Measurements from ENCODE around the gene HS3ST5. TPM values are rescaled to one million over a fixed set of nuclear protein-coding genes. Genes with fewer than 3 reads are reported as not detected.

The HS3ST5 gene
- total and polyA plus RNA-seq, 2 donors from 2014 or later = 0.09 TPM; not detected in 1

- TF ChIP-seq, protein P1, sequence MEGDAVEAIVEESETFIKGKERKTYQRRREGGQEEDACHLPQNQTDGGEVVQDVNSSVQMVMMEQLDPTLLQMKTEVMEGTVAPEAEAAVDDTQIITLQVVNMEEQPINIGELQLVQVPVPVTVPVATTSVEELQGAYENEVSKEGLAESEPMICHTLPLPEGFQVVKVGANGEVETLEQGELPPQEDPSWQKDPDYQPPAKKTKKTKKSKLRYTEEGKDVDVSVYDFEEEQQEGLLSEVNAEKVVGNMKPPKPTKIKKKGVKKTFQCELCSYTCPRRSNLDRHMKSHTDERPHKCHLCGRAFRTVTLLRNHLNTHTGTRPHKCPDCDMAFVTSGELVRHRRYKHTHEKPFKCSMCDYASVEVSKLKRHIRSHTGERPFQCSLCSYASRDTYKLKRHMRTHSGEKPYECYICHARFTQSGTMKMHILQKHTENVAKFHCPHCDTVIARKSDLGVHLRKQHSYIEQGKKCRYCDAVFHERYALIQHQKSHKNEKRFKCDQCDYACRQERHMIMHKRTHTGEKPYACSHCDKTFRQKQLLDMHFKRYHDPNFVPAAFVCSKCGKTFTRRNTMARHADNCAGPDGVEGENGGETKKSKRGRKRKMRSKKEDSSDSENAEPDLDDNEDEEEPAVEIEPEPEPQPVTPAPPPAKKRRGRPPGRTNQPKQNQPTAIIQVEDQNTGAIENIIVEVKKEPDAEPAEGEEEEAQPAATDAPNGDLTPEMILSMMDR (IDR thresholded peaks at IDR 0.05; ENCODE audit: borderline replicate concordance, extremely low read depth, insufficient read depth) = no peak
- Histone ChIP-seq H3K9me3 (ENCODE audit: control insufficient read depth in 2 of 3, insufficient read depth in 1 of 3, low read length in 3 of 3) (no peaks in the 10 kb centered on the region), H3K36me3 (ENCODE audit: control insufficient read depth in 2 of 3, insufficient read depth in 3 of 3, low read length in 3 of 3) (no peaks in the 10 kb centered on the region), H3K9ac (ENCODE audit: low read length in 3 of 3) (no peak overlapping the region), H3K4me1 (ENCODE audit: control insufficient read depth in 2 of 3, insufficient read depth in 2 of 3, low read depth in 1 of 3, low read length in 3 of 3) (no peaks in the 10 kb centered on the region), H3K27ac (ENCODE audit: low read depth in 2 of 2, low read length in 2 of 2) (no peak overlapping the region), H3K27me3 (ENCODE audit: control insufficient read depth, insufficient read depth, low read length) (no peaks in the 10 kb centered on the region), H3K4me3 (ENCODE audit: low read length in 3 of 3) (no peak overlapping the region)
- FAIRE-seq (no peak), DNase-seq (no peak)
- intact Hi-C loops (cut with DNase I) = no loop called here
Observed at GRCh38 chr6:114247101-114247500, 95.7 kb downstream of the HS3ST5 start.

GRCh38 chr6:114240796-114241195, 102.0 kb downstream of the HS3ST5 start:
- intact Hi-C loops (cut with DNase I) = no loop called here
- no peaks in the 10 kb centered on the region for H3K4me1 ChIP-seq (ENCODE audit: control insufficient read depth in 2 of 3, insufficient read depth in 2 of 3, low read depth in 1 of 3, low read length in 3 of 3)
- H3K9me3 ChIP-seq (ENCODE audit: control insufficient read depth in 2 of 3, insufficient read depth in 1 of 3, low read length in 3 of 3) = no peaks in the 10 kb centered on the region
- FAIRE-seq = no peak
- DNase-seq = no peak
- no peak overlapping the region for H3K27ac ChIP-seq (ENCODE audit: low read depth in 2 of 2, low read length in 2 of 2)
- H3K4me3 ChIP-seq (ENCODE audit: low read length in 3 of 3) = no peak overlapping the region
- TF ChIP-seq, protein P1 (IDR thresholded peaks at IDR 0.05; ENCODE audit: borderline replicate concordance, extremely low read depth, insufficient read depth) = no peak
- H3K36me3 ChIP-seq (ENCODE audit: control insufficient read depth in 2 of 3, insufficient read depth in 3 of 3, low read length in 3 of 3) = no peaks in the 10 kb centered on the region
- H3K27me3 ChIP-seq (ENCODE audit: control insufficient read depth, insufficient read depth, low read length) = no peaks in the 10 kb centered on the region
- no peak overlapping the region for H3K9ac ChIP-seq (ENCODE audit: low read length in 3 of 3)

DNA sequence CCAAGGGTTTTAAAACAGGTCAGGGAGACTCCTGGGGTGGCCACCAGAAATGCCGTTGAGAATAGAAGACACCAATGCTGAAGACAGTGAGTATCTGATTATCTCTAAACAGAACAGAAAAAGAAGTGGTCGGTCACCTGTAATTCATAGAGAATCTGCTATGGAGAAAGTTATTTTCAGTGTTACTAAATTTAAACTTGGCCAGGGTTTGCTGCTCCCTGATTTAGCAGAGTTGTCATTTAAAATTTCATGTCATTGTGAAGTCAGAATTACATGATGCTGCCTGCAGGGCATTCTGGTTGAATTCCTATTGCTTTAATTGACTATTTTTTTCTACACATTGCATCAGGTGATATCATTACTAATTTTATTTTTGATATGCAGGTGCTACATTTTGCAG, 114.1 kb downstream of the HS3ST5 start:
- DNase-seq (no peak), FAIRE-seq (no peak)
- no peaks in the 10 kb centered on the region for H3K36me3 ChIP-seq (ENCODE audit: control insufficient read depth in 2 of 3, insufficient read depth in 3 of 3, low read length in 3 of 3)
- H3K9ac ChIP-seq (ENCODE audit: low read length in 3 of 3) = no peak overlapping the region
- H3K27ac ChIP-seq (ENCODE audit: low read depth in 2 of 2, low read length in 2 of 2) = no peak overlapping the region
- H3K9me3 ChIP-seq (ENCODE audit: control insufficient read depth in 2 of 3, insufficient read depth in 1 of 3, low read length in 3 of 3) = no peaks in the 10 kb centered on the region
- no peaks in the 10 kb centered on the region for H3K27me3 ChIP-seq (ENCODE audit: control insufficient read depth, insufficient read depth, low read length)
- intact Hi-C loops (cut with DNase I) = no loop called here
- no peak overlapping the region for H3K4me3 ChIP-seq (ENCODE audit: low read length in 3 of 3)
- no peaks in the 10 kb centered on the region for H3K4me1 ChIP-seq (ENCODE audit: control insufficient read depth in 2 of 3, insufficient read depth in 2 of 3, low read depth in 1 of 3, low read length in 3 of 3)
- TF ChIP-seq, protein P1 (IDR thresholded peaks at IDR 0.05; ENCODE audit: borderline replicate concordance, extremely low read depth, insufficient read depth) = no peak

GRCh38 chr6:114227944-114228468, 114.8 kb downstream of the HS3ST5 start:
- intact Hi-C loops (cut with DNase I) = no loop called here
- no peak for FAIRE-seq
- Histone ChIP-seq H3K27me3 (ENCODE audit: control insufficient read depth, insufficient read depth, low read length) (no peaks in the 10 kb centered on the region), H3K9me3 (ENCODE audit: control insufficient read depth in 2 of 3, insufficient read depth in 1 of 3, low read length in 3 of 3) (no peaks in the 10 kb centered on the region), H3K27ac (ENCODE audit: low read depth in 2 of 2, low read length in 2 of 2) (no peak overlapping the region), H3K4me3 (ENCODE audit: low read length in 3 of 3) (no peak overlapping the region), H3K36me3 (ENCODE audit: control insufficient read depth in 2 of 3, insufficient read depth in 3 of 3, low read length in 3 of 3) (no peaks in the 10 kb centered on the region), H3K9ac (ENCODE audit: low read length in 3 of 3) (no peak overlapping the region), H3K4me1 (ENCODE audit: control insufficient read depth in 2 of 3, insufficient read depth in 2 of 3, low read depth in 1 of 3, low read length in 3 of 3) (no peaks in the 10 kb centered on the region)
- no peak for DNase-seq
- TF ChIP-seq, protein P1 (IDR thresholded peaks at IDR 0.05; ENCODE audit: borderline replicate concordance, extremely low read depth, insufficient read depth) = no peak
